Pancreas (tissue), 10 donors: ENCODE results near the gene MAD1L1. TPM values are rescaled to one million over a fixed set of nuclear protein-coding genes. Genes with fewer than 3 reads are reported as not detected.
A peak's percentile ranks its signal among the peaks of the same experiment; 100 is the strongest.

Experiments
- ATAC-seq, 4 donors: fragments of 200-7000 bp; cut with Tn5 transposase; one replicate each; pipeline versions ENCODE4 v1.8.0 to v1.9.1; 2020; ENCODE audit warnings: mild to moderate bottlenecking in 4 of 4, moderate library complexity in 4 of 4
- DNase-seq, 6 donors: peaks; one replicate each; pipeline ENCODE4 v3.0.0-alpha.2; 2020
- FAIRE-seq: peaks from 2 replicates; lab custom pipeline; 2012; peaks lifted over from hg19 to GRCh38; lab: Jason Lieb, UNC
- H3K27ac ChIP-seq, 4 donors: fragments of 200-600 bp; sonication (generic); 1 replicate in 3 of 4; 2 replicates in 1 of 4; pipeline versions ENCODE4 v1.5.0 to v1.8.0; 2020
- H3K27me3 ChIP-seq, 4 donors: fragments of 200-600 bp; one replicate each; pipeline ENCODE4 v1.8.0; 2021
- H3K36me3 ChIP-seq, 3 donors: fragments of 200-600 bp; sonication (generic) in 1 of 3; one replicate each; pipeline versions ENCODE4 v1.5.0 to v1.8.0; 2020 to 2021
- H3K4me1 ChIP-seq, 3 donors: fragments of 200-600 bp; one replicate each; pipeline ENCODE4 v1.8.0; 2021
- H3K4me3 ChIP-seq, 4 donors: fragments of 200-600 bp; sonication (generic) in 2 of 4; one replicate each; pipeline versions ENCODE4 v1.5.0 to v1.8.0; 2020 to 2021
- H3K9me3 ChIP-seq, 4 donors: fragments of 200-600 bp; one replicate each; pipeline ENCODE4 v1.8.0; 2021
- WGBS, 2 donors: extraction: QIAGEN DNeasy Blood & Tissue Kit; methylation state at CpG; one replicate each; pipeline ENCODE4 v1.1.7; 2013; 5-methylcytosine and 5-hydroxymethylcytosine counted together
- intact Hi-C, 3 donors: fragments of 100-400 bp; cut with DNase I; formaldehyde crosslinking; loops; one replicate each; pipeline versions ENCODE4 v1.11.1 to v1.14.2; 2022
- polyA plus RNA-seq, 2 donors: library from polyadenylated mRNA; stranded (reverse); fragments of 200-250 nt; gene quantifications; one replicate each; pipeline ENCODE4 v1.2.3, GENCODE V29; 2013
- total RNA-seq, 6 donors: library from RNA; stranded (reverse); fragmentation: NEBNext Ultra II Directional in 4 of 6; extraction: Animal tissue kit (Norgen Biotek cat#: 25700) in 4 of 6; gene quantifications; one replicate each; pipeline versions ENCODE4 v1.2.1 to v1.2.4, GENCODE V29; 2021 to 2023
- TF ChIP-seq, protein P1 (sequence below), 4 donors: fragments of 200-600 bp; sonication (generic) in 3 of 4; IDR thresholded peaks; one replicate each; pipeline versions ENCODE4 v1.5.0 to v1.8.0; 2021; ENCODE audit warnings: antibody characterized with exemption in 4 of 4
- donor health status: healthy with polysubstance abuse.
- donor health status: DM: no; HTN: no; CAD: no; lungs with moderate emphysema.
- donor health status: DM: no; HTN: no; CAD: no.
- donor health status: control.
- donor health status: control.
- donor health status: Bipolar disorder and iron deficiency.
- donor health status: DM: yes; HTN: yes; CAD: no.
- donor health status: DM: no; HTN: no; CAD: no.
- donor health status: DM: no; HTN: no; CAD: no.
- donor health status: DM: yes; HTN: yes; CAD: no.

MAD1L1 gene
- total and polyA plus RNA-seq, 8 donors, result 9.8 to 28.2 (median 11.9) TPM

- no peak for FAIRE-seq
- ATAC-seq, result no peak
- H3K9me3 ChIP-seq, result no peaks in the 10 kb centered on the region
- H3K4me1 ChIP-seq, result no peaks in the 10 kb centered on the region
- H3K27ac ChIP-seq, result no peak overlapping the region
- whole genome bisulfite sequencing, 2 donors, result 88 to 93% methylated on average over 13 of the region's 13 CpGs
- intact Hi-C loops, result no loop called here
- H3K27me3 ChIP-seq, result no peaks in the 10 kb centered on the region
- peak in 1 of 6 donors; percentile 31 for DNase-seq
- TF ChIP-seq, protein P1, sequence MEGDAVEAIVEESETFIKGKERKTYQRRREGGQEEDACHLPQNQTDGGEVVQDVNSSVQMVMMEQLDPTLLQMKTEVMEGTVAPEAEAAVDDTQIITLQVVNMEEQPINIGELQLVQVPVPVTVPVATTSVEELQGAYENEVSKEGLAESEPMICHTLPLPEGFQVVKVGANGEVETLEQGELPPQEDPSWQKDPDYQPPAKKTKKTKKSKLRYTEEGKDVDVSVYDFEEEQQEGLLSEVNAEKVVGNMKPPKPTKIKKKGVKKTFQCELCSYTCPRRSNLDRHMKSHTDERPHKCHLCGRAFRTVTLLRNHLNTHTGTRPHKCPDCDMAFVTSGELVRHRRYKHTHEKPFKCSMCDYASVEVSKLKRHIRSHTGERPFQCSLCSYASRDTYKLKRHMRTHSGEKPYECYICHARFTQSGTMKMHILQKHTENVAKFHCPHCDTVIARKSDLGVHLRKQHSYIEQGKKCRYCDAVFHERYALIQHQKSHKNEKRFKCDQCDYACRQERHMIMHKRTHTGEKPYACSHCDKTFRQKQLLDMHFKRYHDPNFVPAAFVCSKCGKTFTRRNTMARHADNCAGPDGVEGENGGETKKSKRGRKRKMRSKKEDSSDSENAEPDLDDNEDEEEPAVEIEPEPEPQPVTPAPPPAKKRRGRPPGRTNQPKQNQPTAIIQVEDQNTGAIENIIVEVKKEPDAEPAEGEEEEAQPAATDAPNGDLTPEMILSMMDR (IDR thresholded peaks at IDR 0.05), result no peak
- no peak overlapping the region for H3K4me3 ChIP-seq
- H3K36me3 ChIP-seq, result no peaks in the 10 kb centered on the region
Measured at GRCh38 chr7:2158331-2159175, 74.2 kb downstream of the MAD1L1 start.

GRCh38 chr7:2157473-2158279 lies 75.1 kb downstream of the MAD1L1 start:
- 63 to 72% methylated on average over 19 of the region's 19 CpGs for WGBS, 2 donors
- TF ChIP-seq, protein P1 (IDR thresholded peaks at IDR 0.05), result no peak
- Histone ChIP-seq H3K4me1 (no peaks in the 10 kb centered on the region), H3K27me3 (no peaks in the 10 kb centered on the region), H3K27ac (peak overlapping the region in 2 of 4 donors; percentile 6 to 28), H3K9me3 (no peaks in the 10 kb centered on the region), H3K36me3 (no peaks in the 10 kb centered on the region), H3K4me3 (no peak overlapping the region)
- peak; percentile 54 for FAIRE-seq
- ATAC-seq, result peak in 3 of 4 donors; percentile 86 to 91 (median 88)
- intact Hi-C loops, result no loop called here
- DNase-seq, result peak in 3 of 6 donors; percentile 24 to 56 (median 43)

GRCh38 chr7:2156756-2157472 lies 75.8 kb downstream of the MAD1L1 start:
- intact Hi-C loops, result no loop called here
- peak overlapping the region in 1 of 4 donors; percentile 28 for H3K27ac ChIP-seq

GRCh38 chr7:2154831-2155230 lies 77.9 kb downstream of the MAD1L1 start:
- H3K36me3 ChIP-seq, result no peaks in the 10 kb centered on the region
- peak in 1 of 6 donors; percentile 42 for DNase-seq
- no peak overlapping the region for H3K4me3 ChIP-seq
- WGBS, 2 donors, result 93 to 94% methylated on average over 17 of the region's 17 CpGs
- H3K4me1 ChIP-seq, result no peaks in the 10 kb centered on the region
- TF ChIP-seq, protein P1 (IDR thresholded peaks at IDR 0.05), result no peak
- H3K9me3 ChIP-seq, result no peaks in the 10 kb centered on the region
- intact Hi-C loops, result no loop called here
- no peaks in the 10 kb centered on the region for H3K27me3 ChIP-seq
- no peak overlapping the region for H3K27ac ChIP-seq
- no peak for FAIRE-seq
- ATAC-seq, result no peak

More at GRCh38 chr7:2156756-2157472, 75.8 kb downstream of the MAD1L1 start:
- Histone ChIP-seq H3K36me3 (no peaks in the 10 kb centered on the region), H3K4me1 (no peaks in the 10 kb centered on the region), H3K9me3 (no peaks in the 10 kb centered on the region), H3K27me3 (no peaks in the 10 kb centered on the region), H3K4me3 (no peak overlapping the region)
- TF ChIP-seq, protein P1 (IDR thresholded peaks at IDR 0.05), result no peak
- 91 to 97% methylated on average over 15 of the region's 15 CpGs for WGBS, 2 donors
- no peak for DNase-seq
- no peak for FAIRE-seq
- no peak for ATAC-seq
